Erythroblast (primary cell): ENCODE data around the gene FCHO1.

Experiments
- GATA1 ChIP-seq: IDR thresholded peaks from 2 replicates; pipeline ENCODE4 v1.6.1; 2011; ENCODE audit warnings: low read depth, mild to moderate bottlenecking, control low read depth, low read length, moderate library complexity
- POLR2A ChIP-seq: IDR thresholded peaks from 2 replicates; pipeline ENCODE4 v1.6.1; 2011; ENCODE audit warnings: mild to moderate bottlenecking, low read length

GRCh38 chr19:17747205-17748098, 3.8 kb upstream of the FCHO1 start:
- TF ChIP-seq POLR2A (no peak), GATA1 (no peak)
